ENCODE data around the gene FAH. TPM values are rescaled to one million over a fixed set of nuclear protein-coding genes. Genes with fewer than 3 reads are reported as not detected.

The FAH gene
- total RNA-seq, 1 donor from 2014 or later = 21.9 TPM

DNA sequence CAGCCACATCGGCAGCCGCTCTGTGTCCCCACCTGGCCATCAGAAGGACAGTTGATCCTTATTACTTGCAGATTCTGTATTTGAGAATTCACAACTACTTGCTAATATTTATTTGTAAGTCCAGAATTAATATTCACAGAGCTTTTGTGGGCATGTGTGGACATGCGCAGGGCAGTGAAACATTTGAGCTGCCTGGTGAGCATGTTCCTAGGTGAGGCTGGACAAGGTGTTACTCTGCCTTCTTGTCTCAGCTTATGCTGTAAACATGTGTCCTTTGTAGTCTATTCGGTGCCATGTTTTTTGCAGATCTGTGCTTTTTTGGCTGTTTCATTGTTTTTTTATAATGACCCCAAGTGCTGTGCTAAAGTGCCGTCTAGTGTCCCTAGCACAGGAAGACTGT is 15.6 kb downstream of the FAH start:
- DNase-seq (ENCODE audit: low read depth) (no peak), FAIRE-seq (no peak)
- no peaks in the 10 kb centered on the region for H3K27me3 ChIP-seq (ENCODE audit: insufficient read depth, low read length)
- TF ChIP-seq EZH2 (IDR thresholded peaks at IDR 0.05; ENCODE audit: insufficient read depth, low read length) = no peak
- TF ChIP-seq, protein P1, sequence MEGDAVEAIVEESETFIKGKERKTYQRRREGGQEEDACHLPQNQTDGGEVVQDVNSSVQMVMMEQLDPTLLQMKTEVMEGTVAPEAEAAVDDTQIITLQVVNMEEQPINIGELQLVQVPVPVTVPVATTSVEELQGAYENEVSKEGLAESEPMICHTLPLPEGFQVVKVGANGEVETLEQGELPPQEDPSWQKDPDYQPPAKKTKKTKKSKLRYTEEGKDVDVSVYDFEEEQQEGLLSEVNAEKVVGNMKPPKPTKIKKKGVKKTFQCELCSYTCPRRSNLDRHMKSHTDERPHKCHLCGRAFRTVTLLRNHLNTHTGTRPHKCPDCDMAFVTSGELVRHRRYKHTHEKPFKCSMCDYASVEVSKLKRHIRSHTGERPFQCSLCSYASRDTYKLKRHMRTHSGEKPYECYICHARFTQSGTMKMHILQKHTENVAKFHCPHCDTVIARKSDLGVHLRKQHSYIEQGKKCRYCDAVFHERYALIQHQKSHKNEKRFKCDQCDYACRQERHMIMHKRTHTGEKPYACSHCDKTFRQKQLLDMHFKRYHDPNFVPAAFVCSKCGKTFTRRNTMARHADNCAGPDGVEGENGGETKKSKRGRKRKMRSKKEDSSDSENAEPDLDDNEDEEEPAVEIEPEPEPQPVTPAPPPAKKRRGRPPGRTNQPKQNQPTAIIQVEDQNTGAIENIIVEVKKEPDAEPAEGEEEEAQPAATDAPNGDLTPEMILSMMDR (IDR thresholded peaks at IDR 0.05; ENCODE audit: insufficient read depth, low read depth, low read length) = no peak
- H3K4me2 ChIP-seq (ENCODE audit: low read length) = no peak overlapping the region
- no peaks in the 10 kb centered on the region for H3K36me3 ChIP-seq (ENCODE audit: insufficient read depth, low read length)
- H3K4me1 ChIP-seq (ENCODE audit: insufficient read depth, low read length) = peaks cover under 1% of the 10 kb centered on the region
- H4K20me1 ChIP-seq (ENCODE audit: insufficient read depth, low read length) = peaks cover 1% of the 10 kb centered on the region
- Mint-ChIP-seq H3K4me1 (ENCODE audit: low read depth, unreplicated experiment) (no peaks in the 10 kb centered on the region), H3K27me3 (ENCODE audit: low read depth, unreplicated experiment) (no peaks in the 10 kb centered on the region), H3K4me3 (ENCODE audit: unreplicated experiment) (peak overlapping the region; percentile 20), H3K27ac (ENCODE audit: unreplicated experiment) (no peak overlapping the region), H3K9me3 (ENCODE audit: unreplicated experiment) (no peaks in the 10 kb centered on the region), H3K36me3 (ENCODE audit: low read depth, unreplicated experiment) (peaks cover 22% of the 10 kb centered on the region)
- H2AFZ ChIP-seq (ENCODE audit: low read depth, low read length) = no peak overlapping the region
- H3K79me2 ChIP-seq (ENCODE audit: insufficient read depth, low read length) = no peaks in the 10 kb centered on the region
- no peak overlapping the region for H3K9ac ChIP-seq (ENCODE audit: low read length)
- no peaks in the 10 kb centered on the region for H3K9me3 ChIP-seq (ENCODE audit: insufficient read depth, low read depth, low read length)
- H3K27ac ChIP-seq (ENCODE audit: low read depth, low read length) = no peak overlapping the region
- H3K4me3 ChIP-seq (ENCODE audit: insufficient read depth, low read depth, low read length) = no peak overlapping the region

DNA sequence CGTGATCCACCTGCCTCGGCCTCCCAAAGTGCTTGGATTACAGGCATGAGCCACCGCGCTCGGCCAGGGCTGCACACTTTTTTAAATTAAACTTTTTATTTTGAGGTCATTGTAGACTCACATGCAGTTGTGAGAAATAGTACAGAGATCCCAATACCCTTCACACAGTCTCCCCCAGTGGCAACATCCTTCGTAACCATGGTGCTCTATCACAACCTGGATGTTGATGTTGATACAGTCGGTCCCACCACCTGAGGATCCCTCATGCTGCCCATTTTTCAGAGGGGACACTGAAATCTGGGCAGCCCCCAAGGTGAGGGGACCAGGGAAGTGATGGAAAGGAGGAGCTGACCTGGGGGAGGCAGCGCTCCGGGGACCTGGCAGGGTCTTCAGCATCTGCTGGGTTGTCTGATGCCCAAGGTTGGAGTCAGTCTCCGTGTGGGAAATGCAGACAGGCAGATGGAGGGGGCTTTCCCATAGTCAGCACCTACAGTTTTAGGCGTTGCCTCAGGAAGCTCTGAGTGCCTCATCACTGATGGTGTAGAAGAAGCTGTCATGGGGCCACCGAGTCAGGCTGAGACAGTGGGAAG is 17.1 kb downstream of the FAH start:
- peaks cover 5% of the 10 kb centered on the region for H4K20me1 ChIP-seq (ENCODE audit: insufficient read depth, low read length)
- H2AFZ ChIP-seq (ENCODE audit: low read depth, low read length) = no peak overlapping the region
- no peaks in the 10 kb centered on the region for H3K36me3 ChIP-seq (ENCODE audit: insufficient read depth, low read length)
- no peak for TF ChIP-seq EZH2 (IDR thresholded peaks at IDR 0.05; ENCODE audit: insufficient read depth, low read length)
- TF ChIP-seq, protein P1 (IDR thresholded peaks at IDR 0.05; ENCODE audit: insufficient read depth, low read depth, low read length) = no peak
- Mint-ChIP-seq H3K27ac (ENCODE audit: unreplicated experiment) (no peak overlapping the region), H3K27me3 (ENCODE audit: low read depth, unreplicated experiment) (no peaks in the 10 kb centered on the region), H3K4me1 (ENCODE audit: low read depth, unreplicated experiment) (peaks cover 2% of the 10 kb centered on the region), H3K9me3 (ENCODE audit: unreplicated experiment) (no peaks in the 10 kb centered on the region), H3K4me3 (ENCODE audit: unreplicated experiment) (no peak overlapping the region), H3K36me3 (ENCODE audit: low read depth, unreplicated experiment) (peaks cover 12% of the 10 kb centered on the region)
- no peak overlapping the region for H3K9ac ChIP-seq (ENCODE audit: low read length)
- H3K79me2 ChIP-seq (ENCODE audit: insufficient read depth, low read length) = no peaks in the 10 kb centered on the region
- peaks cover 13% of the 10 kb centered on the region for H3K4me1 ChIP-seq (ENCODE audit: insufficient read depth, low read length)
- H3K4me2 ChIP-seq (ENCODE audit: low read length) = no peak overlapping the region
- no peaks in the 10 kb centered on the region for H3K9me3 ChIP-seq (ENCODE audit: insufficient read depth, low read depth, low read length)
- no peaks in the 10 kb centered on the region for H3K27me3 ChIP-seq (ENCODE audit: insufficient read depth, low read length)
- H3K4me3 ChIP-seq (ENCODE audit: insufficient read depth, low read depth, low read length) = no peak overlapping the region
- no peak overlapping the region for H3K27ac ChIP-seq (ENCODE audit: low read depth, low read length)
- FAIRE-seq (no peak), DNase-seq (ENCODE audit: low read depth) (no peak)

DNA sequence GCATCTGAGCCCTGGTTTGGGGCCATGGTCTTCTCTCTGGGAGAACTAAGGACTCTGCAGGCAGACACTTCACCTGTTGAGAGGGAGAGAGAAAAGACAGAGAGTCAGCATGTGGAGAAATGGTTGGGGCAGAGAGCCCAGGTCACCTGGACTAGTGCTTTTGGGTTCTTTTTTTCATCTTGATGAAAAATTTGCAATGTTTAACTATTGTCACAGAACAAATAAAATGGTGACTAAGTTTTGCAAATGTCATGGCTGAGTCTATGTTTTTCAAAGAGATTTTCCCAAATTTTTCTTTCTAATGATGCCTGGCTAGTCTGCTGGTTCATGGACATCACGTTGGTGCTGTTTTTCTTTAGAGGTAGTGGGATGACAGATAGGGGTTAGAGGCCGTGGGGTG is 17.8 kb downstream of the FAH start:
- H3K27me3 ChIP-seq (ENCODE audit: insufficient read depth, low read length) = no peaks in the 10 kb centered on the region
- Mint-ChIP-seq H3K9me3 (ENCODE audit: unreplicated experiment) (no peaks in the 10 kb centered on the region), H3K36me3 (ENCODE audit: low read depth, unreplicated experiment) (peaks cover 15% of the 10 kb centered on the region), H3K27ac (ENCODE audit: unreplicated experiment) (no peak overlapping the region), H3K4me3 (ENCODE audit: unreplicated experiment) (no peak overlapping the region), H3K27me3 (ENCODE audit: low read depth, unreplicated experiment) (no peaks in the 10 kb centered on the region), H3K4me1 (ENCODE audit: low read depth, unreplicated experiment) (peaks cover 2% of the 10 kb centered on the region)
- H3K4me1 ChIP-seq (ENCODE audit: insufficient read depth, low read length) = peaks cover 13% of the 10 kb centered on the region
- no peak overlapping the region for H3K9ac ChIP-seq (ENCODE audit: low read length)
- no peak for FAIRE-seq
- H3K9me3 ChIP-seq (ENCODE audit: insufficient read depth, low read depth, low read length) = no peaks in the 10 kb centered on the region
- no peak overlapping the region for H3K4me3 ChIP-seq (ENCODE audit: insufficient read depth, low read depth, low read length)
- DNase-seq (ENCODE audit: low read depth) = no peak
- H3K36me3 ChIP-seq (ENCODE audit: insufficient read depth, low read length) = no peaks in the 10 kb centered on the region
- H3K27ac ChIP-seq (ENCODE audit: low read depth, low read length) = no peak overlapping the region
- no peaks in the 10 kb centered on the region for H3K79me2 ChIP-seq (ENCODE audit: insufficient read depth, low read length)
- H3K4me2 ChIP-seq (ENCODE audit: low read length) = no peak overlapping the region
- H4K20me1 ChIP-seq (ENCODE audit: insufficient read depth, low read length) = peaks cover 5% of the 10 kb centered on the region
- no peak overlapping the region for H2AFZ ChIP-seq (ENCODE audit: low read depth, low read length)
- TF ChIP-seq, protein P1 (IDR thresholded peaks at IDR 0.05; ENCODE audit: insufficient read depth, low read depth, low read length) = no peak
- no peak for TF ChIP-seq EZH2 (IDR thresholded peaks at IDR 0.05; ENCODE audit: insufficient read depth, low read length)

Measured in astrocyte (in vitro differentiated cells and primary cell).